Measurements from ENCODE around the gene ERGIC1. TPM values are rescaled to one million over a fixed set of nuclear protein-coding genes. Genes with fewer than 3 reads are reported as not detected.

The ERGIC1 gene
- total RNA-seq, 1 experiment from 2014 or later = 89.8 TPM

DNA sequence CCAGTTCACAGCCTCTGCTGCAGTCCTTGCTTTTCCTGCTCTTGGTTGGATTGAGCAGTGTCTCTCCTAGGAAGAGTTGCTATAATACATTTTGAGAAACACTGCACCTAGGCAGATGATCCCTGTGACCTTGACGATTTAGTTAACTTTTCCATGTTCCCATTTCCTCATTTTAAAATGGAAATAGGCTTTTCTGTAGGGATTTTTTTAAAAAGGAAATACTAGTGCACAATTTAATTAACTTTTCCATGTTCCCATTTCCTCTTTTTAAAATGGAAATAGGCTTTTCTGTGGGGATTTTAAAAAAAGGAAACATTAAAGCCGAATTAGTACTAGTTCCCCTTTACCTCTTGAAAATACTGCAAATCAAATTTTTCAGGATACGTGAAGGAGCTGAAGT is 154.2 kb downstream of the ERGIC1 start:
- no peak for DNase-seq (ENCODE audit: low spot score)
- H3K27ac Mint-ChIP-seq = no peak overlapping the region
- peaks cover 9% of the 10 kb centered on the region for H3K4me1 Mint-ChIP-seq
- H3K36me3 Mint-ChIP-seq = peaks cover 7% of the 10 kb centered on the region; the same call in 1 of the 2 replicates
- no peak for TF ChIP-seq ZNF138 (CRISPR knock-in tag; conservative IDR thresholded peaks at IDR 0.05)
- TF ChIP-seq SMAD3 (CRISPR knock-in tag; IDR thresholded peaks at IDR 0.05; ENCODE audit: borderline replicate concordance) = no peak
- no peak for ATAC-seq
- H3K9me3 Mint-ChIP-seq = no peaks in the 10 kb centered on the region
- no peak overlapping the region for H3K4me3 Mint-ChIP-seq
- ChIA-PET CTCF (no interaction called here), POLR2A (interaction anchor here (0.6 kb wide), 1 partner anchor 186 kb away, joined by 10 read pairs; no protein-coding TSS in a partner anchor)
- no peaks in the 10 kb centered on the region for H3K27me3 Mint-ChIP-seq (ENCODE audit: low read depth)

GRCh38 chr5:172990776-172991175 is 156.7 kb downstream of the ERGIC1 start:
- ChIA-PET CTCF (no interaction called here), POLR2A (no interaction called here)
- TF ChIP-seq ZNF263 (CRISPR knock-in tag; IDR thresholded peaks at IDR 0.05; ENCODE audit: low read depth) (no peak), TEAD1 (CRISPR knock-in tag; IDR thresholded peaks at IDR 0.05) (no peak), HMGA2 (CRISPR knock-in tag; IDR thresholded peaks at IDR 0.05) (no peak), ZBTB21 (CRISPR knock-in tag; IDR thresholded peaks at IDR 0.05; ENCODE audit: borderline replicate concordance) (no peak), ETV6 (CRISPR knock-in tag; IDR thresholded peaks at IDR 0.05) (no peak), IRF2 (CRISPR knock-in tag; IDR thresholded peaks at IDR 0.05; ENCODE audit: borderline replicate concordance, low read depth) (no peak), ZNF396 (CRISPR knock-in tag; IDR thresholded peaks at IDR 0.05; ENCODE audit: borderline replicate concordance) (no peak), E2F1 (CRISPR knock-in tag; IDR thresholded peaks at IDR 0.05) (no peak), CBFB (CRISPR knock-in tag; IDR thresholded peaks at IDR 0.05; ENCODE audit: low read depth) (no peak), TCF7 (CRISPR knock-in tag; IDR thresholded peaks at IDR 0.05; ENCODE audit: low read depth) (no peak), NR3C1 (CRISPR knock-in tag; conservative IDR thresholded peaks at IDR 0.05; ENCODE audit: low read depth) (no peak), HMGXB4 (CRISPR knock-in tag; IDR thresholded peaks at IDR 0.05) (no peak), ZNF232 (CRISPR knock-in tag; IDR thresholded peaks at IDR 0.05) (no peak), NR2C2 (CRISPR knock-in tag; IDR thresholded peaks at IDR 0.05) (no peak), SMAD4 (CRISPR knock-in tag; IDR thresholded peaks at IDR 0.05) (no peak)
- TF ChIP-seq, protein P1, sequence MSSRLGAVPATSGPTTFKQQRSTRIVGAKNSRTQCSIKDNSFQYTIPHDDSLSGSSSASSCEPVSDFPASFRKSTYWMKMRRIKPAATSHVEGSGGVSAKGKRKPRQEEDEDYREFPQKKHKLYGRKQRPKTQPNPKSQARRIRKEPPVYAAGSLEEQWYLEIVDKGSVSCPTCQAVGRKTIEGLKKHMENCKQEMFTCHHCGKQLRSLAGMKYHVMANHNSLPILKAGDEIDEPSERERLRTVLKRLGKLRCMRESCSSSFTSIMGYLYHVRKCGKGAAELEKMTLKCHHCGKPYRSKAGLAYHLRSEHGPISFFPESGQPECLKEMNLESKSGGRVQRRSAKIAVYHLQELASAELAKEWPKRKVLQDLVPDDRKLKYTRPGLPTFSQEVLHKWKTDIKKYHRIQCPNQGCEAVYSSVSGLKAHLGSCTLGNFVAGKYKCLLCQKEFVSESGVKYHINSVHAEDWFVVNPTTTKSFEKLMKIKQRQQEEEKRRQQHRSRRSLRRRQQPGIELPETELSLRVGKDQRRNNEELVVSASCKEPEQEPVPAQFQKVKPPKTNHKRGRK (CRISPR knock-in tag; IDR thresholded peaks at IDR 0.05; ENCODE audit: borderline replicate concordance) = no peak
- TF ChIP-seq, protein P2, sequence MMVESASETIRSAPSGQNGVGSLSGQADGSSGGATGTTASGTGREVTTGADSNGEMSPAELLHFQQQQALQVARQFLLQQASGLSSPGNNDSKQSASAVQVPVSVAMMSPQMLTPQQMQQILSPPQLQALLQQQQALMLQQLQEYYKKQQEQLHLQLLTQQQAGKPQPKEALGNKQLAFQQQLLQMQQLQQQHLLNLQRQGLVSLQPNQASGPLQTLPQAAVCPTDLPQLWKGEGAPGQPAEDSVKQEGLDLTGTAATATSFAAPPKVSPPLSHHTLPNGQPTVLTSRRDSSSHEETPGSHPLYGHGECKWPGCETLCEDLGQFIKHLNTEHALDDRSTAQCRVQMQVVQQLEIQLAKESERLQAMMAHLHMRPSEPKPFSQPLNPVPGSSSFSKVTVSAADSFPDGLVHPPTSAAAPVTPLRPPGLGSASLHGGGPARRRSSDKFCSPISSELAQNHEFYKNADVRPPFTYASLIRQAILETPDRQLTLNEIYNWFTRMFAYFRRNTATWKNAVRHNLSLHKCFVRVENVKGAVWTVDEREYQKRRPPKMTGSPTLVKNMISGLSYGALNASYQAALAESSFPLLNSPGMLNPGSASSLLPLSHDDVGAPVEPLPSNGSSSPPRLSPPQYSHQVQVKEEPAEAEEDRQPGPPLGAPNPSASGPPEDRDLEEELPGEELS (CRISPR knock-in tag; IDR thresholded peaks at IDR 0.05) = no peak
- TF ChIP-seq, protein P3, sequence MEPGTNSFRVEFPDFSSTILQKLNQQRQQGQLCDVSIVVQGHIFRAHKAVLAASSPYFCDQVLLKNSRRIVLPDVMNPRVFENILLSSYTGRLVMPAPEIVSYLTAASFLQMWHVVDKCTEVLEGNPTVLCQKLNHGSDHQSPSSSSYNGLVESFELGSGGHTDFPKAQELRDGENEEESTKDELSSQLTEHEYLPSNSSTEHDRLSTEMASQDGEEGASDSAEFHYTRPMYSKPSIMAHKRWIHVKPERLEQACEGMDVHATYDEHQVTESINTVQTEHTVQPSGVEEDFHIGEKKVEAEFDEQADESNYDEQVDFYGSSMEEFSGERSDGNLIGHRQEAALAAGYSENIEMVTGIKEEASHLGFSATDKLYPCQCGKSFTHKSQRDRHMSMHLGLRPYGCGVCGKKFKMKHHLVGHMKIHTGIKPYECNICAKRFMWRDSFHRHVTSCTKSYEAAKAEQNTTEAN (CRISPR knock-in tag; IDR thresholded peaks at IDR 0.05) = no peak
- Mint-ChIP-seq H3K4me3 (no peak overlapping the region), H3K27ac (no peak overlapping the region), H3K36me3 (peaks cover 19% of the 10 kb centered on the region), H3K9me3 (no peaks in the 10 kb centered on the region), H3K4me1 (no peaks in the 10 kb centered on the region; the same call in 1 of the 2 replicates), H3K27me3 (ENCODE audit: low read depth) (no peaks in the 10 kb centered on the region)
- DNase-seq (ENCODE audit: low spot score) (no peak), ATAC-seq (no peak)
